NCI-H82 treated with DMSO at 0.1 percent for 48 hours (cell line): Measurements from ENCODE around the gene LLGL2.

Source experiments
- DNase-seq: peaks from one replicate; lab custom pipeline; 2025; ENCODE audit not compliant: unreplicated experiment; lab: John Stamatoyannopoulos, UW

Gene LLGL2

DNA sequence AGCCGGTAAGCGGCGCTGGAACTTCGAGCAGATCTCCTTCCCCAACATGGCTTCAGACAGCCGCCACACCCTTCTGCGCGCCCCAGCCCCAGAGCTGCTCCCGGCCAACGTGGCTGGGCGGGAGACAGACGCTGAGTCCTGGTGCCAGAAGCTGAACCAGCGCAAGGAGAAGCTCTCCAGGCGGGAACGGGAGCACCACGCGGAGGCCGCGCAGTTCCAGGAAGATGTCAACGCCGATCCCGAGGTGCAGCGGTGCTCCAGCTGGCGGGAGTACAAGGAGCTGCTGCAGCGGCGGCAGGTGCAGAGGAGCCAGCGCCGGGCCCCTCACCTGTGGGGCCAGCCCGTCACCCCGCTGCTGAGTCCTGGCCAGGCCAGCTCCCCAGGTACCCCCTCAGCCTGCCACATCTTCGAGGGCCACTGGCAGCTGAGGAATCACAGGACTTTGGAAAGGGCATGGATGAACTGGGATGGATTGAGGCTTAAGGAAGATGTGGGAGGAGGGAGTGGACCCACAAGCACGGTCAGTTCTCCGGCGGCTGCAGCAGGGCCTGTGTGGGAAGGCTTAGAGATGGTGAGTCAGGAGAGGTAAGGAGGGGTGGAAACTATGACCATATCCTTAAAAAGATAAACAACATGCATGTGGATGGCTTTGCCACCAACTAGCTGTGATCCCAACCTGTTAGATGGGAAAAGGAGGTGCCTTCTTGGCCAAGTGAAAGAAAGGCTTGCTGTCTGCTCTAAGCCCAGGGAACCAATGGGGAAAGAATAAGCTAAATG, 3.4 kb upstream of the LLGL2 start:
- no peak for DNase-seq

GRCh38 chr17:75523647-75524046, 1.9 kb upstream of the LLGL2 start:
- no peak for DNase-seq

GRCh38 chr17:75524269-75524969, 1.1 kb upstream of the LLGL2 start:
- no peak for DNase-seq

- DNase-seq: no peak
Observed at GRCh38 chr17:75525806-75526554, 483 bp downstream of the LLGL2 start.

GRCh38 chr17:75526555-75527270, 1.2 kb downstream of the LLGL2 start:
- DNase-seq: no peak

DNA sequence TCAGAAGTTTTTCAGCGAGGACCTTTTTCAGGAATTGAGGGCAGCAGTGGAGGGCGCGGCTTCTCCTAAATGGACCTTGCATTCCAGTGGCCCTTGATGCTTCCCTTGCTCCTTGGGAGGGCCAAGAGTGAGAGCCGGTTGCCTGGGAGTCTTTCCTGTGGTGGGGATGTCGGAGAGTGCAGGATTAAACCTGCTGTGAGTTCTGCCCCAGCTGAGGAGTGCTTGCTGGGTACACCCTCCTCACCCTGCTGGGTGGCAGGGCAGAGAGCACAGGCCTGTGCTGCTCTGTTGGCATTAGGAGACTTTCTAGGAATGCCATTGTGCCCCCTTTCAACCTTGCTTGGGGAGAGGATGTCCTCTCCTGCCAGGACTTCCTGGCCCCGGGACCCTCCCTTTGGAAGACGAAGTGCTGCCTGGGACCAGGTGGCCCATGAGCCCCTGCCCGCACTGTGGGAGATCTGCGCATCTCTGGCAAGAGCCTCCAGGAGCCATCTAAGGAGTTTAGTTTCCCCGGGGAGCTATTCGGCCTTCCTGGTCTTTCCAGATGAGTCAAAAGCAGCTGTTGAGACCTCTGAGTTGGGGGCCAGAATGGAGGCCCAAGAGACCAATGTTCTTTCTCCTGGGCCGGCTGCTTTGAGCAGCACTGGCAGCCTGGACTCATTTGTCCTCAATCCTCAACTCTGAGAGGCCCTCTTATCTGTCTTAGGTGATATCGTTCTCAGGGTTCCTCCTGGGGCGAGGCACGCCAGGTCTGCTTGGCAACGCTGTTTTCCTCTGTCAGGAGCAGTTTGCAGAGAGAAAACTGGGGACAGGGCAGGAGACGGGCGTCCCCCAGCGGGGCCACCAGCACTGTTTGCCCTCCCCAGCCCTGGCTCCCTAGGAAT, 5.6 kb downstream of the LLGL2 start:
- DNase-seq: no peak

DNA sequence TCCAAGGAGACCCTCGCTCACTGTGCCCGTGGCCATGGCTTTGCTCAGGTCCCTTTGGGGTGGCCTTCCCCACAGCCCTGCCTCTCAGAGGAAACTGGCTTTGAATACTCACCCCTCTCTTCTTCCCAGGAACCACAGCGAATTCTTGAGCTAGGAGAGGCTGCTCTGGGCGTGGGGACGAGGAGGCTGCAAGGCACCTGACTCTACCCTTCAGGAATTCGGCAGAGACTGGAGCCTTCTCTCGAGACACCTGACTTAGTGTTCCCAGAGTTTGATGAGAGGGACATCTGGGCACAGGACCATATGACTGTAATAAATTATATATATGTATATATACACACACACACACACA, 6.2 kb downstream of the LLGL2 start:
- no peak for DNase-seq

DNA sequence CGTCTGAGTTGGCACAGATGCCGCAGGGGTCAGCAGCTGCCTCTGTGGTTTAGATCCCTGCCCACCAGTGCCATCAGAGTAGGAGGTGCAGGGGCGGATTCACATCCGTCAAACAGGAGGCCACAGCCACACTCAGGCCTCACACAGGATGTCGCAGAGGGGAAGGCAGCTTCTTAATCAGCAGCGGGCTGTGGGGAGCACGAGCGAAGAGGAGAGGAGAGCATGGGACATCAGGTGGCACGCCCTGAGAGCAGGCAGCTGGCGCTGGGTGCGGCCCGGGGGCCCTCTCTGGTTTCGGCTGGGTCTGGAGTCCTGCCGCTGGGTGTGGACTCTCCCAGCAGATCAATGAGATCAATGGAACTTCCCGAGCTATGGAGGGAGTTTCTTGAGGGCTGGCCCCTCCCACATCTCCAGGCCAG, 9.6 kb downstream of the LLGL2 start:
- DNase-seq: no peak

GRCh38 chr17:75535871-75536270, 10.4 kb downstream of the LLGL2 start:
- DNase-seq: no peak

DNA sequence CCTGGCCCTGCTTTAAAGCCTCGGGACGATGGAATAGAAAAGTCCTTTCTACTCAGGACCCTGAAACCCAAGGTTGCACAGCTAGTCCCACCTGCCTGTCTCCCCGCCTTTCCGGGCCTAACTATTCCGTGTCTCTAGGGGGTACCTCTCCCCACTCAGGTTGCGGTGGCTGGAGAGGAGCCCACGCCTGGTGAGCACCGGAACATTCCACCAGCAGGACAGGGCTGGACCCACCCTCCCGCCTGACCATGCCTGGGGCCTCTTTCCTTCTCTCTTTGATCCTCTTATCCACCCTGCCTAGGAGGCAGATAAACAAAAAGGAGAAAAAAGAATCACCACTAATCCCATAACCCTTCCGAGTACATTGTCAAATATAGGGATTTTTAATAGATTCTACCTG, 10.9 kb downstream of the LLGL2 start:
- peak; percentile 16 for DNase-seq

- DNase-seq: no peak
Observed at GRCh38 chr17:75539967-75540729, 14.7 kb downstream of the LLGL2 start.

DNA sequence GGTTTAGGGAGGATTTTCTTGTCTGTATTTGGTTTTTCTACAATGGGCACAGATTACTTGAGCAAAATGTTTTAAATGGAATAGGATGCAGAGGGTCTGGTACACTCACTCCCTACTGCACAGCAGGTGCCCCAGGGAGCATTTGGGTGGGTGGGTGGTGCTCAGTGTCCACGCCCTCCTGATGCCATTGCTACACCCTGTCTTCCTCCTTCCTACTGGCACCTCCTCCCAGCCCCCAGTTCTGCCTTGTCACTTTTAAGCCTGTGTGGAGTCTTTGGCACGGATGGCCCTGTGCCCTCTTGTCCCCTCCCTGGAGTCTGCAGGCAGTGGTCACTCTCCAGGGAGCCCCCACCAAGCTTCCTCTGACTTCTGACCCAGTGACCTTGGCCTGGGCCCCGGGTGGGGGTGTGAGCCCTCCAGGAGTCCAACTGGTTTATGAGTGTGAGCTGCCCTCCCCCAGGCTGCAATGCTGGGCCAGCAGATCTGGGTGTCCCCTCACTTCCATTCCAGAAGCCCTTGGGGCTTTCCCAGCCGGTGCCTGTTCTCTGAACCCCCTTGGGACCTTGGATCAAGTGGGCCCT, 15.5 kb downstream of the LLGL2 start:
- DNase-seq: no peak

GRCh38 chr17:75542229-75542628, 16.7 kb downstream of the LLGL2 start:
- no peak for DNase-seq

GRCh38 chr17:75542728-75543336, 17.3 kb downstream of the LLGL2 start:
- no peak for DNase-seq

- DNase-seq: no peak
Observed at GRCh38 chr17:75544250-75544649, 18.8 kb downstream of the LLGL2 start.

DNA sequence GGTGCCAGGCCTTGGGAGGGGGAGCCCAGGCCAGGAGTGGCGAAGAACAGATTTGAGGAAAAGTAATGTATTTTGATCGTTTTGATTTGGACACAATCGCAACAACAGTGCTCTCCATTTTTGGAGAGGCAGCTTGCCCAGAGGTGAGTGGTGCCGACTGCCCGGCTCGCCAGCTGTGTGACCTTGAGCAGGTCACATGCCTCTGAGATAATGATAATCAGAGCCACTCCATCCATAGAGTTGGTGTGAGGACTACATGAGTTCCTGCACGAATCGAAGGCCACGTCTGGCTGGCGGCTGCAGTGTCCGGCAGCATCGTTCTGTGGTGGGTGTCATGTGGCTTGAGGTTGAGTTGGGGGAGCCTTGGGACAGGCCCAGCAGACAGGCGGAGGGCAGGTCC, 20.7 kb downstream of the LLGL2 start:
- DNase-seq: no peak

GRCh38 chr17:75547091-75547490, 21.6 kb downstream of the LLGL2 start:
- no peak for DNase-seq

- no peak for DNase-seq
Observed at GRCh38 chr17:75548813-75549212, 23.3 kb downstream of the LLGL2 start.
